Measurements from ENCODE around the gene TCL1B. TPM values are rescaled to one million over a fixed set of nuclear protein-coding genes. Genes with fewer than 3 reads are reported as not detected.

The TCL1B gene
- total and polyA plus RNA-seq, 2 of the 4 experiments (the other 2 are of a cell fraction) = not detected

DNA sequence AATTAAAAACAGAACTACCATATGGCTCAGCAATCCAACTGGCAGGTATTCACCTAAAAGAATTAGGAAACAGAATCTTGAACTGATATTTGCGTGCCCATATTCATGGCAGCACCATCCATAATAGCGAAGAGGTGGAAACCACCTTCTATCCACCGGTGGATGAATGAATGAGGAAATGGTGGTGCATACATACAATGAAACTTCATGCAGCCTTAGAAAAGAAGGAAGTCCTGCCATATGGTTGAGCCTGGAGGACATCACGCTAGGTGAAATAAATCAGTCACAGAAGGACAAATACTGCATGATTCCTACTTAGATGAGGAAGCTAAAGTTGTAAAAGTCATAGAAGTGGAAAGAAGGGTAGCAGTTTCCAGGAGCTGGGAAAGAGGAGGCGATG, 21.1 kb downstream of the TCL1B start:
- no peaks in the 10 kb centered on the region for H3K9me3 ChIP-seq (ENCODE audit: control insufficient read depth, insufficient read depth, low read length)

More for the DNA sequence above, 21.1 kb downstream of the TCL1B start:
- H3K4me2 ChIP-seq (ENCODE audit: low read depth, low read length) = no peak overlapping the region
- ChIA-PET CTCF (no interaction called here), POLR2A (ENCODE audit: unreplicated experiment) (no interaction called here)
- no peak overlapping the region for H3K14ac ChIP-seq (replicated peaks; ENCODE audit: low read depth, low read length)
- dilution Hi-C loops (cut with HindIII; ENCODE audit: low sequenced_read_pairs, unreplicated experiment) (no loop called here), intact Hi-C loops (cut with micrococcal nuclease) (no loop called here), in situ Hi-C loops (cut with MboI; ENCODE audit: low sequenced_read_pairs) (no loop called here)
- no peak overlapping the region for H3K4ac ChIP-seq (ENCODE audit: low read depth, low read length)
- no peaks in the 10 kb centered on the region for H4K20me1 ChIP-seq (ENCODE audit: insufficient read depth, low read length)
- no peak overlapping the region for H2BK15ac ChIP-seq (ENCODE audit: low read depth, low read length)
- H3K18ac ChIP-seq (ENCODE audit: low read depth, low read length) = no peak overlapping the region
- WGBS, 2 experiments (ENCODE audit: extremely low coverage in 2 of 2, insufficient read length in 1 of 2) = 20% methylated on average over 1 of the region's 5 CpGs; no CpG with 5 or more reads in 1 of the 2 experiments
- no peak overlapping the region for H3K27ac ChIP-seq (ENCODE audit: insufficient read depth, low read length)
- no peak overlapping the region for H3K23ac ChIP-seq (ENCODE audit: low read depth, low read length)
- no peak overlapping the region for H2BK5ac ChIP-seq (ENCODE audit: low read depth, low read length, poor library complexity, severe bottlenecking)
- H3K27me3 ChIP-seq (ENCODE audit: control insufficient read depth, insufficient read depth, low read length) = no peaks in the 10 kb centered on the region
- BruUV-seq (replicated peaks) = no TSS peak
- H3K9me1 ChIP-seq (ENCODE audit: insufficient read depth, low read length) = no peaks in the 10 kb centered on the region
- no peak overlapping the region for H3K56ac ChIP-seq (ENCODE audit: extremely low read depth, insufficient read depth, low read length)
- H2BK20ac ChIP-seq (ENCODE audit: low read depth, low read length) = no peak overlapping the region
- no peak overlapping the region for H2AK5ac ChIP-seq (ENCODE audit: low read depth, low read length)
- H2AK9ac ChIP-seq (replicated peaks; ENCODE audit: low read depth, low read length, poor library complexity) = no peak overlapping the region
- no peak overlapping the region for H4K5ac ChIP-seq (ENCODE audit: low read depth, low read length)
- ATAC-seq (ENCODE audit: low read depth) (no peak), DNase-seq (no peak)
- H3K79me1 ChIP-seq (ENCODE audit: low read depth in 1 of 2, low read length in 2 of 2) = no peaks in the 10 kb centered on the region
- H3K4me3 ChIP-seq (ENCODE audit: insufficient read depth, low read depth, low read length) = no peak overlapping the region
- no peaks in the 10 kb centered on the region for H3K36me3 ChIP-seq (ENCODE audit: control insufficient read depth, insufficient read depth, low read length)
- no peak for TF ChIP-seq CHD1 (IDR thresholded peaks at IDR 0.05; ENCODE audit: low read depth, low read length)
- no peak for TF ChIP-seq SMC3 (IDR thresholded peaks at IDR 0.05; ENCODE audit: low read depth, low read length)
- H2BK120ac ChIP-seq (ENCODE audit: low read depth, low read length) = no peak overlapping the region
- no peak overlapping the region for H3K9ac ChIP-seq (ENCODE audit: low read depth, low read length)
- no peak overlapping the region for H2AFZ ChIP-seq (replicated peaks; ENCODE audit: low read length, poor library complexity)
- no peak overlapping the region for H4K91ac ChIP-seq (ENCODE audit: insufficient read depth, low read depth, low read length)
- no peaks in the 10 kb centered on the region for H3K4me1 ChIP-seq (ENCODE audit: control insufficient read depth, insufficient read depth, low read length)
- H4K8ac ChIP-seq (ENCODE audit: low read depth in 2 of 2, low read length in 2 of 2) = no peak overlapping the region

Data from IMR-90 (cell line).